H1 (cell line): ENCODE data around the gene RPRM. TPM values are rescaled to one million over a fixed set of nuclear protein-coding genes. Genes with fewer than 3 reads are reported as not detected.

ENCODE experiments used
- CTCF ChIA-PET: fragments of 300-600 bp; sonication (Branson Sonifier 250); formaldehyde crosslinking; loops from one replicate; lab custom pipeline; 2021; ENCODE audit not compliant: partially characterized antibody; lab: Charles Lee
- POLR2A ChIA-PET: fragments of 300-600 bp; sonication (Branson Sonifier 250); formaldehyde crosslinking; loops from one replicate; lab custom pipeline; 2021; ENCODE audit warnings: inconsistent platforms; ENCODE audit not compliant: partially characterized antibody; lab: Charles Lee
- DNase-seq, 2 experiments: peaks; one replicate each; pipeline versions ENCODE4 v3.0.0 to v3.0.0-alpha.2; 2010 to 2022; ENCODE audit warnings: low spot score in 2 of 2, low read depth in 1 of 2, mixed read lengths in 1 of 2
- FAIRE-seq: peaks from 2 replicates; lab custom pipeline; 2011; peaks lifted over from hg19 to GRCh38; lab: Jason Lieb, UNC
- H2AFZ ChIP-seq: 2 replicates; pipeline ENCODE4 v1.8.1; 2012; ENCODE audit warnings: low read length, inconsistent platforms
- H2AK5ac ChIP-seq: 2 replicates; pipeline ENCODE4 v1.6.1; 2013; ENCODE audit warnings: low read depth, low read length
- H2BK120ac ChIP-seq: replicated peaks from 2 replicates; pipeline ENCODE3; 2013; ENCODE audit warnings: low read depth, low read length, inconsistent platforms
- H2BK12ac ChIP-seq: 2 replicates; pipeline ENCODE4 v1.6.1; 2013; ENCODE audit warnings: low read depth, low read length
- H2BK15ac ChIP-seq: 2 replicates; pipeline ENCODE4 v1.6.1; 2013; ENCODE audit warnings: low read length
- H2BK20ac ChIP-seq: 2 replicates; pipeline ENCODE4 v1.6.1; 2013; ENCODE audit warnings: low read length
- H2BK5ac ChIP-seq: 2 replicates; pipeline ENCODE4 v1.6.1; 2013; ENCODE audit warnings: low read depth, low read length
- H3K14ac ChIP-seq: 2 replicates; pipeline ENCODE4 v1.6.1; 2013; ENCODE audit warnings: inconsistent platforms; ENCODE audit not compliant: insufficient read length
- H3K18ac ChIP-seq: 2 replicates; pipeline ENCODE4 v1.6.1; 2013; ENCODE audit warnings: low read length; ENCODE audit errors: extremely low read depth
- H3K23ac ChIP-seq: 2 replicates; pipeline ENCODE4 v1.6.1; 2013; ENCODE audit warnings: inconsistent platforms; ENCODE audit not compliant: insufficient read length
- H3K23me2 ChIP-seq: 2 replicates; pipeline ENCODE4 v1.6.1; 2013; ENCODE audit warnings: low read depth, low read length
- H3K27ac ChIP-seq: 2 replicates; pipeline ENCODE4 v1.6.1; 2011; ENCODE audit warnings: low read depth, low read length, inconsistent platforms
- H3K27me3 ChIP-seq, 4 experiments: replicated peaks in 1 of 4; 1 replicate in 1 of 4; 2 replicates in 3 of 4; pipeline versions ENCODE4 v1.6.1 to v1.8.1; 2011 to 2013; ENCODE audit warnings: low read length in 3 of 4, mild to moderate bottlenecking in 3 of 4, inconsistent platforms in 2 of 4, mixed read lengths in 2 of 4, moderate library complexity in 1 of 4; ENCODE audit not compliant: control insufficient read depth in 3 of 4, insufficient read depth in 3 of 4; ENCODE audit errors: extremely low read depth in 1 of 4
- H3K36me3 ChIP-seq, 4 experiments: 2 replicates each; pipeline versions ENCODE4 v1.6.1 to v1.8.1; 2011 to 2013; ENCODE audit warnings: mild to moderate bottlenecking in 4 of 4, low read length in 3 of 4, moderate library complexity in 2 of 4, control low read depth in 1 of 4, inconsistent platforms in 1 of 4; ENCODE audit not compliant: insufficient read depth in 4 of 4, control insufficient read depth in 2 of 4
- H3K4ac ChIP-seq: replicated peaks from 2 replicates; pipeline ENCODE3; 2013; ENCODE audit warnings: low read length, low read depth, mixed read lengths, inconsistent platforms; ENCODE audit not compliant: insufficient read length
- H3K4me1 ChIP-seq, 4 experiments: replicated peaks in 1 of 4; 1 replicate in 1 of 4; 2 replicates in 3 of 4; pipeline versions ENCODE4 v1.6.1 to v1.8.1; 2011 to 2013; ENCODE audit warnings: low read length in 3 of 4, inconsistent platforms in 2 of 4, mixed read lengths in 1 of 4; ENCODE audit not compliant: insufficient read depth in 4 of 4, control insufficient read depth in 3 of 4
- H3K4me2 ChIP-seq, 2 experiments: 2 replicates each; pipeline versions ENCODE4 v1.6.1 to v1.8.1; 2011 to 2013; ENCODE audit warnings: low read depth in 2 of 2, low read length in 2 of 2, control low read depth in 1 of 2, inconsistent platforms in 1 of 2, mild to moderate bottlenecking in 1 of 2; ENCODE audit not compliant: insufficient read depth in 1 of 2
- H3K4me3 ChIP-seq, 4 experiments: fragments of 200-600, 300-600 bp in 1 of 4; sonication (generic), shearing (Covaris generic), sonication (Bioruptor Twin) in 1 of 4; 2 replicates each; pipeline versions ENCODE4 v1.5.1 to v1.8.1; 2011 to 2016; ENCODE audit warnings: low read length in 4 of 4, low read depth in 3 of 4, control low read depth in 2 of 4, inconsistent platforms in 2 of 4, mild to moderate bottlenecking in 2 of 4, mixed read lengths in 1 of 4, moderate library complexity in 1 of 4; ENCODE audit not compliant: insufficient read depth in 2 of 4; ENCODE audit errors: extremely low read depth in 1 of 4
- H3K56ac ChIP-seq: replicated peaks from 2 replicates; pipeline ENCODE3; 2013; ENCODE audit warnings: low read depth, mild to moderate bottlenecking, mixed read lengths, low read length, inconsistent platforms; ENCODE audit not compliant: insufficient read length
- H3K79me1 ChIP-seq: 2 replicates; pipeline ENCODE4 v1.6.1; 2013; ENCODE audit warnings: low read depth, low read length, control low read depth
- H3K79me2 ChIP-seq, 2 experiments: 2 replicates each; pipeline versions ENCODE4 v1.6.1 to v1.8.1; 2012 to 2013; ENCODE audit warnings: low read length in 2 of 2, mild to moderate bottlenecking in 2 of 2, inconsistent platforms in 1 of 2; ENCODE audit not compliant: insufficient read depth in 2 of 2, control insufficient read depth in 1 of 2
- H3K9ac ChIP-seq, 4 experiments: replicated peaks in 1 of 4; 1 replicate in 1 of 4; 2 replicates in 3 of 4; pipeline versions ENCODE4 v1.6.1 to v1.8.1; 2011 to 2013; ENCODE audit warnings: low read depth in 3 of 4, low read length in 3 of 4, control low read depth in 2 of 4, mild to moderate bottlenecking in 2 of 4, moderate library complexity in 2 of 4, inconsistent platforms in 1 of 4; ENCODE audit errors: extremely low read depth in 1 of 4
- H3K9me3 ChIP-seq, 2 experiments: 2 replicates each; pipeline versions ENCODE4 v1.6.1 to v1.8.1; 2012 to 2013; ENCODE audit warnings: mild to moderate bottlenecking in 2 of 2, moderate library complexity in 2 of 2, control low read depth in 1 of 2, inconsistent platforms in 1 of 2, low read depth in 1 of 2, low read length in 1 of 2, mixed read lengths in 1 of 2; ENCODE audit not compliant: insufficient read depth in 2 of 2
- H4K20me1 ChIP-seq, 2 experiments: replicated peaks in 1 of 2; 2 replicates each; pipeline versions ENCODE3 to v1.8.1; 2011 to 2013; ENCODE audit warnings: inconsistent platforms in 2 of 2, low read length in 2 of 2, mild to moderate bottlenecking in 1 of 2; ENCODE audit not compliant: insufficient read depth in 2 of 2, control insufficient read depth in 1 of 2
- H4K5ac ChIP-seq: 2 replicates; pipeline ENCODE4 v1.6.1; 2013; ENCODE audit warnings: low read length, low read depth, mixed read lengths, inconsistent platforms; ENCODE audit not compliant: insufficient read length
- H4K8ac ChIP-seq: 2 replicates; pipeline ENCODE4 v1.8.0; 2013; ENCODE audit warnings: mild to moderate bottlenecking, moderate library complexity, low read length, inconsistent platforms; ENCODE audit not compliant: insufficient read depth; ENCODE audit errors: extremely low read depth
- H4K91ac ChIP-seq: replicated peaks from 2 replicates; pipeline ENCODE3; 2013; ENCODE audit warnings: low read length, mixed read lengths, inconsistent platforms; ENCODE audit not compliant: insufficient read length
- BACH1 ChIP-seq: IDR thresholded peaks from 2 replicates; pipeline ENCODE4 v1.6.1; 2012; ENCODE audit warnings: low read length, improper control_type of control experiment
- CTCF ChIP-seq, 3 experiments: IDR thresholded peaks; 1 replicate in 2 of 3; 2 replicates in 1 of 3; pipeline versions ENCODE4 v1.5.1 to v1.6.1; 2011; ENCODE audit warnings: low read length in 3 of 3, mild to moderate bottlenecking in 3 of 3, inconsistent platforms in 2 of 3, low read depth in 1 of 3, moderate library complexity in 1 of 3; ENCODE audit not compliant: insufficient read depth in 1 of 3; ENCODE audit errors: control extremely low read depth in 1 of 3
- E2F6 ChIP-seq: IDR thresholded peaks from 2 replicates; pipeline ENCODE4 v1.6.1; 2012; ENCODE audit warnings: inconsistent platforms
- EP300 ChIP-seq, 2 experiments: IDR thresholded peaks; 1 replicate in 1 of 2; 2 replicates in 1 of 2; pipeline ENCODE4 v1.6.1; 2011 to 2012; ENCODE audit warnings: low read depth in 2 of 2, low read length in 2 of 2, mild to moderate bottlenecking in 2 of 2, borderline replicate concordance in 1 of 2, inconsistent platforms in 1 of 2, moderate library complexity in 1 of 2
- FOSL1 ChIP-seq: IDR thresholded peaks from 2 replicates; pipeline ENCODE4 v1.6.1; 2011; ENCODE audit warnings: mild to moderate bottlenecking, low read depth, low read length, moderate library complexity; ENCODE audit not compliant: insufficient read depth
- GABPA ChIP-seq: IDR thresholded peaks from 2 replicates; pipeline ENCODE4 v1.6.1; 2011; ENCODE audit warnings: mild to moderate bottlenecking, low read length, moderate library complexity, borderline replicate concordance; ENCODE audit not compliant: insufficient read depth
- JUN ChIP-seq: IDR thresholded peaks from 2 replicates; pipeline ENCODE4 v1.6.1; 2011; ENCODE audit warnings: low read depth, mild to moderate bottlenecking, improper control_type of control experiment, low read length
- PHF8 ChIP-seq: fragments of 200-600 bp; sonication (generic); conservative IDR thresholded peaks from 2 replicates; pipeline ENCODE4 v1.7.1; 2012; ENCODE audit warnings: low read depth, mild to moderate bottlenecking, inconsistent platforms, low read length, moderate library complexity
- RXRA ChIP-seq: IDR thresholded peaks from 2 replicates; pipeline ENCODE4 v1.6.1; 2011; ENCODE audit warnings: low read depth, mild to moderate bottlenecking, low read length, moderate library complexity; ENCODE audit not compliant: insufficient read depth
- TAF7 ChIP-seq: optimal IDR thresholded peaks from 2 replicates; pipeline ENCODE3; 2011; ENCODE audit warnings: low read depth, mild to moderate bottlenecking, inconsistent platforms, low read length, moderate library complexity, borderline replicate concordance
- WGBS, 2 experiments: shearing (Covaris generic) in 1 of 2; methylation state at CpG; one replicate each; pipeline versions ENCODE4 v1.1.6 to v1.1.7; 2013 to 2015; ENCODE audit warnings: low lambda C conversion rate in 2 of 2, mixed read lengths in 2 of 2, inconsistent platforms in 1 of 2, low coverage in 1 of 2, missing lambda C conversion rate in 1 of 2; ENCODE audit not compliant: insufficient replicate concordance in 2 of 2, insufficient coverage in 1 of 2, insufficient read length in 1 of 2; ENCODE audit errors: extremely low coverage in 1 of 2, missing lambda C conversion rate in 1 of 2; 5-methylcytosine and 5-hydroxymethylcytosine counted together
- polyA plus RNA-seq, 7 experiments: library from polyadenylated mRNA; depleted of rRNA in 3 of 7; stranded (reverse) in 5 of 7; unstranded in 2 of 7; fragments of >200 nt in 5 of 7; fragments of 200-250 nt in 2 of 7; gene quantifications; 1 replicate in 5 of 7; 2 replicates in 1 of 7; 4 replicates in 1 of 7; pipeline versions ENCODE4 v1.2.1 to v1.2.3, GENCODE V29; 2011 to 2013; ENCODE audit warnings: missing spikeins in 2 of 7, mixed read lengths in 2 of 7
- total RNA-seq: library from RNA; stranded (reverse); fragmentation: NEBNext Ultra II Directional; extraction: Animal tissue kit (Norgen Biotek cat#: 25700); gene quantifications from 2 replicates; pipeline ENCODE4 v1.2.1, GENCODE V29; 2021

The RPRM gene
- total and polyA plus RNA-seq, 2 of the 8 experiments (the other 6 are each of a cell fraction or from before 2014, with no cell fraction given), result 11.0 to 16.3 TPM

GRCh38 chr2:153451611-153452010 is 27.0 kb downstream of the RPRM start:
- no peak overlapping the region for H3K14ac ChIP-seq
- H3K27ac ChIP-seq, result no peak overlapping the region
- DNase-seq (no peak), FAIRE-seq (peak; percentile 13)
- no peak overlapping the region for H4K8ac ChIP-seq
- H3K4me2 ChIP-seq, result no peak overlapping the region
- no peaks in the 10 kb centered on the region; a peak in 1 of 7 replicates for H3K27me3 ChIP-seq
- H3K9me3 ChIP-seq, result no peaks in the 10 kb centered on the region
- no peak overlapping the region for H2AK5ac ChIP-seq
- H2BK15ac ChIP-seq, result no peak overlapping the region
- POLR2A ChIA-PET, result no interaction called here
- no peaks in the 10 kb centered on the region for H3K36me3 ChIP-seq
- no peak overlapping the region for H3K18ac ChIP-seq
- H3K79me2 ChIP-seq, result no peaks in the 10 kb centered on the region
- no peak overlapping the region for H2BK12ac ChIP-seq
- no peaks in the 10 kb centered on the region for H4K20me1 ChIP-seq
- H2BK20ac ChIP-seq, result no peak overlapping the region
- H2BK120ac ChIP-seq, result no peak overlapping the region
- H3K4me3 ChIP-seq, result no peak overlapping the region
- CTCF ChIA-PET, result no interaction called here
- H3K4me1 ChIP-seq, result peaks cover 0 to 4% (median 0%) of the 10 kb centered on the region in 4 experiments; a peak in 4 of 7 replicates
- no peak overlapping the region for H3K56ac ChIP-seq
- H3K9ac ChIP-seq, result no peak overlapping the region
- H3K23me2 ChIP-seq, result no peaks in the 10 kb centered on the region
- WGBS, 2 experiments, result 90% methylated on average over 5 of the region's 5 CpGs; no CpG with 5 or more reads in 1 of the 2 experiments
- no peak overlapping the region for H4K91ac ChIP-seq
- no peak overlapping the region for H3K23ac ChIP-seq
- H3K79me1 ChIP-seq, result no peaks in the 10 kb centered on the region
- H4K5ac ChIP-seq, result no peak overlapping the region
- no peak overlapping the region for H2BK5ac ChIP-seq
- H3K4ac ChIP-seq, result no peak overlapping the region
- H2AFZ ChIP-seq, result no peak overlapping the region
- TF ChIP-seq TAF7 (no peak), E2F6 (no peak), GABPA (no peak), FOSL1 (no peak), CTCF (IDR thresholded peaks at IDR 0.05; ENCODE audit: control extremely low read depth in 1 of 3, insufficient read depth in 1 of 3, low read depth in 1 of 3, low read length in 3 of 3) (no peak), JUN (no peak), EP300 (IDR thresholded peaks at IDR 0.05; ENCODE audit: borderline replicate concordance in 1 of 2, low read depth in 2 of 2, low read length in 2 of 2) (no peak), RXRA (no peak), PHF8 (no peak), BACH1 (no peak)
